ENCODE results near the gene PRSS16. TPM values are rescaled to one million over a fixed set of nuclear protein-coding genes. Genes with fewer than 3 reads are reported as not detected.

The PRSS16 gene
- total and polyA plus RNA-seq, 9 of the 15 experiments (the other 6 are each of a cell fraction or from before 2014, with no cell fraction given), result 4.5 to 21.3 (median 12.1) TPM

DNA sequence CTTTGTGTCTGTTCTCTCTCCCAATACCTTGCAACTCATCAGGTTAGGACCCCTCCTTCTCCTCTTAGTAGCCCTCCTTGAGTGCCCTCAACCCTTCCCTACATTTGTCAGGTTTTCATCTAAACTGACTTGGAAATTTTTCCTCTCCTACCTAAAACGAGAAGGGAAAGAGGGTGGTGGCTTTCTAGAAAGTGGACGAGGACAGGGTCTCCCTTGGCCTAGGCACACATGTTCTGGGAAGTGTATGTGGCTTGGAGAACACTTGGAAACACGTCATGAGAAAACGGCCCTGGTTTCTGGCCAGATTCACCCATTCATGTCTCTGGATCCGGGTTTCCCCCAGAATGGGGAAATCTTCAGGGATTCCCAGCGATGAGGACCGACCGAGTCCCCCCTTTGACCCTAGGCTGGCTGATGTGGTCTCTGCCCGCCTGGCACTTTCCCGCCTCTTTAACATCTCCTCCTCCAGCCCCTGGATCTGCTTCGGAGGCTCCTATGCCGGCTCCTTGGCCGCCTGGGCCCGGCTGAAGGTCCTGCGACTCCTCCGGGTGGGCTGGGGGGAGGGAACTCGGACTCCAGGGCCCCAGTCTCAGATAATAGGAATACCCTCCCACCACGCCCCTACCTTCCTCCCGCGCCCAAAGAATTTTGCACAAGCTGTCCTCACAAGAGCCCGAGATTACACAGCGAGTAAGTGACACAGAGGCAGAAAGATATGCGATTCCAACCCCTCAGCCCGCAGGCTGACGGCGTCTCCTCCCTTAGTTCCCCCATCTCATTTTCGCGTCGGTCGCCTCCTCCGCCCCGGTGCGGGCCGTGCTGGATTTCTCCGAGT, 3.0 kb downstream of the PRSS16 start (continued):
- TF ChIP-seq, protein P1, sequence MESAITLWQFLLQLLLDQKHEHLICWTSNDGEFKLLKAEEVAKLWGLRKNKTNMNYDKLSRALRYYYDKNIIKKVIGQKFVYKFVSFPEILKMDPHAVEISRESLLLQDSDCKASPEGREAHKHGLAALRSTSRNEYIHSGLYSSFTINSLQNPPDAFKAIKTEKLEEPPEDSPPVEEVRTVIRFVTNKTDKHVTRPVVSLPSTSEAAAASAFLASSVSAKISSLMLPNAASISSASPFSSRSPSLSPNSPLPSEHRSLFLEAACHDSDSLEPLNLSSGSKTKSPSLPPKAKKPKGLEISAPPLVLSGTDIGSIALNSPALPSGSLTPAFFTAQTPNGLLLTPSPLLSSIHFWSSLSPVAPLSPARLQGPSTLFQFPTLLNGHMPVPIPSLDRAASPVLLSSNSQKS (CRISPR knock-in tag; IDR thresholded peaks at IDR 0.05), result no peak
- TF ChIP-seq, protein P2, sequence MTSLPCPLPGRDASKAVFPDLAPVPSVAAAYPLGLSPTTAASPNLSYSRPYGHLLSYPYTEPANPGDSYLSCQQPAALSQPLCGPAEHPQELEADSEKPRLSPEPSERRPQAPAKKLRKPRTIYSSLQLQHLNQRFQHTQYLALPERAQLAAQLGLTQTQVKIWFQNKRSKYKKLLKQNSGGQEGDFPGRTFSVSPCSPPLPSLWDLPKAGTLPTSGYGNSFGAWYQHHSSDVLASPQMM (CRISPR knock-in tag; IDR thresholded peaks at IDR 0.05), result no peak
- TF ChIP-seq, protein P3, sequence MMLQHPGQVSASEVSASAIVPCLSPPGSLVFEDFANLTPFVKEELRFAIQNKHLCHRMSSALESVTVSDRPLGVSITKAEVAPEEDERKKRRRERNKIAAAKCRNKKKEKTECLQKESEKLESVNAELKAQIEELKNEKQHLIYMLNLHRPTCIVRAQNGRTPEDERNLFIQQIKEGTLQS (IDR thresholded peaks at IDR 0.05), result no peak
- TF ChIP-seq, protein P3 (CRISPR knock-in tag; conservative IDR thresholded peaks at IDR 0.05), result no peak
- TF ChIP-seq ZNF274 (IDR thresholded peaks at IDR 0.05; ENCODE audit: borderline replicate concordance, low read depth, low read length) (no peak), ZNF699 (CRISPR knock-in tag; IDR thresholded peaks at IDR 0.05; ENCODE audit: insufficient replicate concordance) (no peak), ZNF589 (CRISPR knock-in tag; IDR thresholded peaks at IDR 0.05; ENCODE audit: low read depth) (no peak), HMG20B (CRISPR knock-in tag; IDR thresholded peaks at IDR 0.05) (no peak), KDM4B (IDR thresholded peaks at IDR 0.05; ENCODE audit: borderline replicate concordance in 2 of 2, low read depth in 1 of 2) (no peak), MAZ (CRISPR knock-in tag; conservative IDR thresholded peaks at IDR 0.05 in 1 of 2, IDR thresholded peaks at IDR 0.05 in 1 of 2) (no peak), RBM22 (IDR thresholded peaks at IDR 0.05; ENCODE audit: low read depth, low read length, poor library complexity, severe bottlenecking) (no peak), ZNF133 (CRISPR knock-in tag; IDR thresholded peaks at IDR 0.05) (no peak)
- TF ChIP-seq, protein P4, sequence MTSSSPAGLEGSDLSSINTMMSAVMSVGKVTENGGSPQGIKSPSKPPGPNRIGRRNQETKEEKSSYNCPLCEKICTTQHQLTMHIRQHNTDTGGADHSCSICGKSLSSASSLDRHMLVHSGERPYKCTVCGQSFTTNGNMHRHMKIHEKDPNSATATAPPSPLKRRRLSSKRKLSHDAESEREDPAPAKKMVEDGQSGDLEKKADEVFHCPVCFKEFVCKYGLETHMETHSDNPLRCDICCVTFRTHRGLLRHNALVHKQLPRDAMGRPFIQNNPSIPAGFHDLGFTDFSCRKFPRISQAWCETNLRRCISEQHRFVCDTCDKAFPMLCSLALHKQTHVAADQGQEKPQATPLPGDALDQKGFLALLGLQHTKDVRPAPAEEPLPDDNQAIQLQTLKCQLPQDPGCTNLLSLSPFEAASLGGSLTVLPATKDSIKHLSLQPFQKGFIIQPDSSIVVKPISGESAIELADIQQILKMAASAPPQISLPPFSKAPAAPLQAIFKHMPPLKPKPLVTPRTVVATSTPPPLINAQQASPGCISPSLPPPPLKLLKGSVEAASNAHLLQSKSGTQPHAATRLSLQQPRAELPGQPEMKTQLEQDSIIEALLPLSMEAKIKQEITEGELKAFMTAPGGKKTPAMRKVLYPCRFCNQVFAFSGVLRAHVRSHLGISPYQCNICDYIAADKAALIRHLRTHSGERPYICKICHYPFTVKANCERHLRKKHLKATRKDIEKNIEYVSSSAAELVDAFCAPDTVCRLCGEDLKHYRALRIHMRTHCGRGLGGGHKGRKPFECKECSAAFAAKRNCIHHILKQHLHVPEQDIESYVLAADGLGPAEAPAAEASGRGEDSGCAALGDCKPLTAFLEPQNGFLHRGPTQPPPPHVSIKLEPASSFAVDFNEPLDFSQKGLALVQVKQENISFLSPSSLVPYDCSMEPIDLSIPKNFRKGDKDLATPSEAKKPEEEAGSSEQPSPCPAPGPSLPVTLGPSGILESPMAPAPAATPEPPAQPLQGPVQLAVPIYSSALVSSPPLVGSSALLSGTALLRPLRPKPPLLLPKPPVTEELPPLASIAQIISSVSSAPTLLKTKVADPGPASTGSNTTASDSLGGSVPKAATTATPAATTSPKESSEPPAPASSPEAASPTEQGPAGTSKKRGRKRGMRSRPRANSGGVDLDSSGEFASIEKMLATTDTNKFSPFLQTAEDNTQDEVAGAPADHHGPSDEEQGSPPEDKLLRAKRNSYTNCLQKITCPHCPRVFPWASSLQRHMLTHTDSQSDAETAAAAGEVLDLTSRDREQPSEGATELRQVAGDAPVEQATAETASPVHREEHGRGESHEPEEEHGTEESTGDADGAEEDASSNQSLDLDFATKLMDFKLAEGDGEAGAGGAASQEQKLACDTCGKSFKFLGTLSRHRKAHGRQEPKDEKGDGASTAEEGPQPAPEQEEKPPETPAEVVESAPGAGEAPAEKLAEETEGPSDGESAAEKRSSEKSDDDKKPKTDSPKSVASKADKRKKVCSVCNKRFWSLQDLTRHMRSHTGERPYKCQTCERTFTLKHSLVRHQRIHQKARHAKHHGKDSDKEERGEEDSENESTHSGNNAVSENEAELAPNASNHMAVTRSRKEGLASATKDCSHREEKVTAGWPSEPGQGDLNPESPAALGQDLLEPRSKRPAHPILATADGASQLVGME (CRISPR knock-in tag; IDR thresholded peaks at IDR 0.05), result no peak

Data from K562 (cell line).